Hematopoietic multipotent progenitor cell treated with erythropoietin and hydrocortisone succinate and interleukin-3 and kit ligand, for 17 days (in vitro differentiated cells): ENCODE results near the gene PTGES2.
A peak's percentile ranks its signal among the peaks of the same experiment; 100 is the strongest.

Experiments
- DNase-seq: peaks from one replicate; pipeline ENCODE4 v3.0.0-alpha.2; 2015; ENCODE audit warnings: low spot score

Gene PTGES2

GRCh38 chr9:128127568-128127989, at the start of gene PTGES2:
Gene PTGES2 (minus strand): TSS chr9:128127729. CDS start chr9:128127717, 12 bp downstream.
- DNase-seq, result peak; percentile 86

- DNase-seq, result no peak
Observed at GRCh38 chr9:128175726-128176125, 48.2 kb upstream of the PTGES2 start.

GRCh38 chr9:128175102-128175563, 47.6 kb upstream of the PTGES2 start:
- DNase-seq, result no peak

- no peak for DNase-seq
Observed at GRCh38 chr9:128174062-128174461, 46.5 kb upstream of the PTGES2 start.

- DNase-seq, result no peak
Observed at GRCh38 chr9:128169925-128170324, 42.4 kb upstream of the PTGES2 start.

- DNase-seq, result peak; percentile 37
Observed at GRCh38 chr9:128169492-128169891, 42.0 kb upstream of the PTGES2 start.

- DNase-seq, result no peak
Observed at GRCh38 chr9:128168731-128169308, 41.3 kb upstream of the PTGES2 start.

GRCh38 chr9:128167209-128167608, 39.7 kb upstream of the PTGES2 start:
- no peak for DNase-seq

GRCh38 chr9:128166169-128166568, 38.6 kb upstream of the PTGES2 start:
- no peak for DNase-seq

GRCh38 chr9:128164307-128164885, 36.9 kb upstream of the PTGES2 start:
- no peak for DNase-seq

GRCh38 chr9:128163523-128164306, 36.2 kb upstream of the PTGES2 start:
- DNase-seq, result no peak

GRCh38 chr9:128163027-128163515, 35.5 kb upstream of the PTGES2 start:
- no peak for DNase-seq

GRCh38 chr9:128162215-128163026, 34.9 kb upstream of the PTGES2 start:
- no peak for DNase-seq

- no peak for DNase-seq
Observed at GRCh38 chr9:128161215-128161902, 33.8 kb upstream of the PTGES2 start.

- DNase-seq, result no peak
Observed at GRCh38 chr9:128160603-128160987, 33.1 kb upstream of the PTGES2 start.

- DNase-seq, result peak; percentile 92
Observed at GRCh38 chr9:128159784-128160602, 32.5 kb upstream of the PTGES2 start, which contains the start of gene BBLN. Gene BBLN (plus strand): TSS chr9:128160265. CDS start chr9:128160408, 143 bp downstream.

- peak; percentile 18 for DNase-seq
Observed at GRCh38 chr9:128159522-128159783, 31.9 kb upstream of the PTGES2 start.

GRCh38 chr9:128155736-128156500, 28.4 kb upstream of the PTGES2 start:
- DNase-seq, result no peak

GRCh38 chr9:128153947-128154695, 26.6 kb upstream of the PTGES2 start:
- no peak for DNase-seq
